Measurements from ENCODE around the gene NDUFS1. TPM values are rescaled to one million over a fixed set of nuclear protein-coding genes. Genes with fewer than 3 reads are reported as not detected.

NDUFS1 gene
- 49.1 and 111 TPM in 2 replicates for total RNA-seq

GRCh38 chr2:206159346-206160124 is at the start of gene NDUFS1, which contains the start of gene EEF1B2:
TSS of gene NDUFS1 (minus strand) at chr2:206159444. CDS start at chr2:206153678, 5,766 bp downstream.
TSS of gene EEF1B2 (plus strand) at chr2:206159895. CDS start at chr2:206159980, 85 bp downstream.

DNA sequence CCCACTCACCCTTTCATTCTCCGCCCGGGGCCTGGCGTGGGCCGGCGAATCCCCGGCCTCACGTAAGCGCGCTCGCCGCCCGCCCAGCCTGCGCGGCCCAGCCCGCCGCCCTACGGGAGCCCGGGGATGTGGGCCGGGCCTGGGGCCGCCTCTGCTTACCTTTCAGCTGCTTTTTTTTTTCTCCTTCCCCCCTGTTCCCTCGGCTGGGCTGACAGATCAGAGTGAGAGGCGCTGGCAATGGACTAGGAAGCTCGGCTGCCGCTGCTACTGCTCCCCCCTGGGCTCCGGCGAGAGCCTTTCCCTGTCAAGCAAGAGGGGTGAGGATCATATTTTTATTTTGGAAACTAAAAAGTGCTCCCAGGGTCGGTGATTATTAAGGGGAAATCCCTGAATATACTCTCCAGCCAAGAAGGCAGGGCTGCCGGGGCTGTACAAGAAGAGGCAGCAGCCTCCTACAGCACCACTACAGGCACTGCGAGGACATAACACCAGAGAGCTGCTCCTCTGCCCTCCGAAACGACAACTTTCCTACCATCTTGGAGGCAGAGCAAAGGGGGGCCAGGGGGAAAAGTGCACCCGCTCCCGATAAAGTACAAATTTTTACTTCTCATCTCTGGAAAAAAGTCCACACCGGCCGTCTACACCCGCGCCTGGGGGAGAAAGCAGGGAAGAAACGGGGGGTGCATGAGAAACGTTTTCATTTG is 73.3 kb downstream of the NDUFS1 start, which contains the start of gene INO80D:
Gene INO80D (minus strand): TSS at position 433 of the 704 bp plus-strand sequence. CDS start 23,158 bp downstream, outside the sequence.

Small RNAs within 50 kb of the gene (small RNA-seq; reads per million reads assigned to genes)
- gene RF00134, result not detected
- gene RF02271, result not detected
- gene SNORA41, result not detected
- 0.14 reads per million for gene SNORD51

Other genes with a start within 250 kb of the NDUFS1 start
- gene INO80D, start 73.3 kb downstream of the NDUFS1 start, total RNA-seq, result 7.1 and 13.1 TPM in 2 replicates
- 368 and 498 TPM in 2 replicates for gene EEF1B2, start 451 bp upstream of the NDUFS1 start, total RNA-seq
- gene ZDBF2, start 115.2 kb upstream of the NDUFS1 start, total RNA-seq, result 6.5 and 7.5 TPM in 2 replicates